ENCODE data around the gene RXRA.

DNA sequence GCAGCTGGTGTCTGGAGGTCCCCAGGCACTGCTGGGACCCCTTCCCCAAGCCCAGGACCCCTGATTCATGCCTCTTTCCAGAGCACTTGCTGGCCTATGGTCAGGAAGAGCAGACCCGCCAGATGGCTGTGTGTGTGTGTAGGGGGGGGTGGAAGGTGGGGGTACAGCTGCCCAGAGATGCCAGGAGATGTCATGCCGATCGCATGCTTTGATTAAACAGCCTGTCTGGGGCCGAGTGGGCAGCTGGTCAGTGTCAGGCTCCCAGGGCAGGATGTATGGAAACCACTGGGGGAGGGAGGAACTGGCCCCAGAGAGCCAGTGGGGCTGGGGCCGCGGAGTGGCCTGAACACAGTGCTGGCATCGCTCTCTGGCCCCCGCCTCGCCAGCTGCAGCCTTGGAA is 23.7 kb downstream of the RXRA start:
- TF ChIP-seq, protein P1, sequence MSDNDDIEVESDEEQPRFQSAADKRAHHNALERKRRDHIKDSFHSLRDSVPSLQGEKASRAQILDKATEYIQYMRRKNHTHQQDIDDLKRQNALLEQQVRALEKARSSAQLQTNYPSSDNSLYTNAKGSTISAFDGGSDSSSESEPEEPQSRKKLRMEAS (IDR thresholded peaks at IDR 0.05; ENCODE audit: low read depth, low read length), result no peak
- TF ChIP-seq CBX3 (IDR thresholded peaks at IDR 0.05; ENCODE audit: borderline replicate concordance, low read depth) (no peak), BMI1 (IDR thresholded peaks at IDR 0.05; ENCODE audit: borderline replicate concordance) (no peak), TAF1 (IDR thresholded peaks at IDR 0.05; ENCODE audit: borderline replicate concordance, low read depth, low read length) (no peak), SREBF1 (IDR thresholded peaks at IDR 0.05; ENCODE audit: low read length) (no peak), ZBTB11 (CRISPR knock-in tag; IDR thresholded peaks at IDR 0.05) (no peak), EZH2 (IDR thresholded peaks at IDR 0.05; ENCODE audit: borderline replicate concordance, control insufficient read depth, low read depth, low read length) (no peak), SIN3A (IDR thresholded peaks at IDR 0.05; ENCODE audit: low read depth, low read length) (no peak)
- TF ChIP-seq, protein P2, sequence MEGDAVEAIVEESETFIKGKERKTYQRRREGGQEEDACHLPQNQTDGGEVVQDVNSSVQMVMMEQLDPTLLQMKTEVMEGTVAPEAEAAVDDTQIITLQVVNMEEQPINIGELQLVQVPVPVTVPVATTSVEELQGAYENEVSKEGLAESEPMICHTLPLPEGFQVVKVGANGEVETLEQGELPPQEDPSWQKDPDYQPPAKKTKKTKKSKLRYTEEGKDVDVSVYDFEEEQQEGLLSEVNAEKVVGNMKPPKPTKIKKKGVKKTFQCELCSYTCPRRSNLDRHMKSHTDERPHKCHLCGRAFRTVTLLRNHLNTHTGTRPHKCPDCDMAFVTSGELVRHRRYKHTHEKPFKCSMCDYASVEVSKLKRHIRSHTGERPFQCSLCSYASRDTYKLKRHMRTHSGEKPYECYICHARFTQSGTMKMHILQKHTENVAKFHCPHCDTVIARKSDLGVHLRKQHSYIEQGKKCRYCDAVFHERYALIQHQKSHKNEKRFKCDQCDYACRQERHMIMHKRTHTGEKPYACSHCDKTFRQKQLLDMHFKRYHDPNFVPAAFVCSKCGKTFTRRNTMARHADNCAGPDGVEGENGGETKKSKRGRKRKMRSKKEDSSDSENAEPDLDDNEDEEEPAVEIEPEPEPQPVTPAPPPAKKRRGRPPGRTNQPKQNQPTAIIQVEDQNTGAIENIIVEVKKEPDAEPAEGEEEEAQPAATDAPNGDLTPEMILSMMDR (IDR thresholded peaks at IDR 0.05 in 2 of 3, conservative IDR thresholded peaks at IDR 0.05 in 1 of 3; ENCODE audit: control insufficient read depth in 2 of 3, extremely low read depth in 1 of 3, insufficient read depth in 1 of 3, low read depth in 3 of 3, low read length in 3 of 3), result no peak
- TF ChIP-seq, protein P3, sequence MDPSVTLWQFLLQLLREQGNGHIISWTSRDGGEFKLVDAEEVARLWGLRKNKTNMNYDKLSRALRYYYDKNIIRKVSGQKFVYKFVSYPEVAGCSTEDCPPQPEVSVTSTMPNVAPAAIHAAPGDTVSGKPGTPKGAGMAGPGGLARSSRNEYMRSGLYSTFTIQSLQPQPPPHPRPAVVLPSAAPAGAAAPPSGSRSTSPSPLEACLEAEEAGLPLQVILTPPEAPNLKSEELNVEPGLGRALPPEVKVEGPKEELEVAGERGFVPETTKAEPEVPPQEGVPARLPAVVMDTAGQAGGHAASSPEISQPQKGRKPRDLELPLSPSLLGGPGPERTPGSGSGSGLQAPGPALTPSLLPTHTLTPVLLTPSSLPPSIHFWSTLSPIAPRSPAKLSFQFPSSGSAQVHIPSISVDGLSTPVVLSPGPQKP (IDR thresholded peaks at IDR 0.05; ENCODE audit: low read depth, low read length), result no peak
- TF ChIP-seq, protein P4, sequence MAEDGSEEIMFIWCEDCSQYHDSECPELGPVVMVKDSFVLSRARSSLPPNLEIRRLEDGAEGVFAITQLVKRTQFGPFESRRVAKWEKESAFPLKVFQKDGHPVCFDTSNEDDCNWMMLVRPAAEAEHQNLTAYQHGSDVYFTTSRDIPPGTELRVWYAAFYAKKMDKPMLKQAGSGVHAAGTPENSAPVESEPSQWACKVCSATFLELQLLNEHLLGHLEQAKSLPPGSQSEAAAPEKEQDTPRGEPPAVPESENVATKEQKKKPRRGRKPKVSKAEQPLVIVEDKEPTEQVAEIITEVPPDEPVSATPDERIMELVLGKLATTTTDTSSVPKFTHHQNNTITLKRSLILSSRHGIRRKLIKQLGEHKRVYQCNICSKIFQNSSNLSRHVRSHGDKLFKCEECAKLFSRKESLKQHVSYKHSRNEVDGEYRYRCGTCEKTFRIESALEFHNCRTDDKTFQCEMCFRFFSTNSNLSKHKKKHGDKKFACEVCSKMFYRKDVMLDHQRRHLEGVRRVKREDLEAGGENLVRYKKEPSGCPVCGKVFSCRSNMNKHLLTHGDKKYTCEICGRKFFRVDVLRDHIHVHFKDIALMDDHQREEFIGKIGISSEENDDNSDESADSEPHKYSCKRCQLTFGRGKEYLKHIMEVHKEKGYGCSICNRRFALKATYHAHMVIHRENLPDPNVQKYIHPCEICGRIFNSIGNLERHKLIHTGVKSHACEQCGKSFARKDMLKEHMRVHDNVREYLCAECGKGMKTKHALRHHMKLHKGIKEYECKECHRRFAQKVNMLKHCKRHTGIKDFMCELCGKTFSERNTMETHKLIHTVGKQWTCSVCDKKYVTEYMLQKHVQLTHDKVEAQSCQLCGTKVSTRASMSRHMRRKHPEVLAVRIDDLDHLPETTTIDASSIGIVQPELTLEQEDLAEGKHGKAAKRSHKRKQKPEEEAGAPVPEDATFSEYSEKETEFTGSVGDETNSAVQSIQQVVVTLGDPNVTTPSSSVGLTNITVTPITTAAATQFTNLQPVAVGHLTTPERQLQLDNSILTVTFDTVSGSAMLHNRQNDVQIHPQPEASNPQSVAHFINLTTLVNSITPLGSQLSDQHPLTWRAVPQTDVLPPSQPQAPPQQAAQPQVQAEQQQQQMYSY (CRISPR knock-in tag; IDR thresholded peaks at IDR 0.05), result no peak

Data from GM12878 (cell line).